Fibroblast of lung (primary cell): Measurements from ENCODE around the gene VBP1. TPM values are rescaled to one million over a fixed set of nuclear protein-coding genes. Genes with fewer than 3 reads are reported as not detected.

Experiments
- DNase-seq, 2 donors: peaks; one replicate each; pipeline versions ENCODE4 v3.0.0 to v3.0.0-alpha.2; 2010; ENCODE audit warnings: low read depth in 2 of 2
- H2AFZ ChIP-seq: 2 replicates; pipeline ENCODE4 v1.5.1; 2012; ENCODE audit warnings: low read length, control low read depth, inconsistent platforms
- H3K27ac ChIP-seq: 2 replicates; pipeline ENCODE4 v1.5.1; 2011; ENCODE audit warnings: low read length, control low read depth; ENCODE audit not compliant: insufficient read depth
- H3K27me3 ChIP-seq: 2 replicates; pipeline ENCODE4 v1.5.1; 2011; ENCODE audit warnings: mild to moderate bottlenecking, low read length; ENCODE audit not compliant: control insufficient read depth, insufficient read depth
- H3K36me3 ChIP-seq: 2 replicates; pipeline ENCODE4 v1.5.1; 2011; ENCODE audit warnings: low read length; ENCODE audit not compliant: control insufficient read depth, insufficient read depth
- H3K4me1 ChIP-seq: 2 replicates; pipeline ENCODE4 v1.5.1; 2011; ENCODE audit warnings: low read length; ENCODE audit not compliant: control insufficient read depth, insufficient read depth; ENCODE audit errors: extremely low read depth
- H3K4me2 ChIP-seq: 2 replicates; pipeline ENCODE4 v1.5.1; 2011; ENCODE audit warnings: low read length, control low read depth; ENCODE audit not compliant: insufficient read depth; ENCODE audit errors: extremely low read depth
- H3K4me3 ChIP-seq, 4 experiments: fragments of 200-600 bp in 1 of 4; sonication (generic) in 1 of 4; replicated peaks in 1 of 4; 2 replicates each; pipeline ENCODE4 v1.5.1; 2011 to 2016; ENCODE audit warnings: low read length in 4 of 4, low read depth in 3 of 4, mild to moderate bottlenecking in 3 of 4, control low read depth in 2 of 4, inconsistent platforms in 1 of 4, mixed read lengths in 1 of 4; ENCODE audit not compliant: insufficient read depth in 1 of 4; ENCODE audit errors: control extremely low read depth in 1 of 4
- H3K79me2 ChIP-seq: 2 replicates; pipeline ENCODE4 v1.5.1; 2012; ENCODE audit warnings: mild to moderate bottlenecking, low read length, inconsistent platforms; ENCODE audit not compliant: control insufficient read depth, insufficient read depth
- H3K9ac ChIP-seq: 2 replicates; pipeline ENCODE4 v1.5.1; 2011; ENCODE audit warnings: mild to moderate bottlenecking, low read length, control low read depth; ENCODE audit not compliant: insufficient read depth
- H3K9me3 ChIP-seq: 2 replicates; pipeline ENCODE4 v1.5.1; 2012; ENCODE audit warnings: low read depth, low read length; ENCODE audit not compliant: control insufficient read depth, insufficient read depth
- H4K20me1 ChIP-seq: 2 replicates; pipeline ENCODE4 v1.5.1; 2011; ENCODE audit warnings: low read length; ENCODE audit not compliant: control insufficient read depth, insufficient read depth; ENCODE audit errors: extremely low read depth
- CTCF ChIP-seq, 2 donors: IDR thresholded peaks in 1 of 2; conservative IDR thresholded peaks in 1 of 2; 1 replicate in 1 of 2; 2 replicates in 1 of 2; pipeline ENCODE4 v1.5.1; 2011 to 2012; ENCODE audit warnings: low read length in 2 of 2, control low read depth in 1 of 2, inconsistent platforms in 1 of 2, low read depth in 1 of 2, mild to moderate bottlenecking in 1 of 2
- EZH2 ChIP-seq: IDR thresholded peaks from 2 replicates; pipeline ENCODE4 v1.5.1; 2012; ENCODE audit warnings: low read length, control low read depth, mild to moderate bottlenecking; ENCODE audit errors: missing control alignments
- polyA plus RNA-seq, 2 donors: library from polyadenylated mRNA; depleted of rRNA in 1 of 2; stranded (reverse) in 1 of 2; unstranded in 1 of 2; fragments of >200 nt; gene quantifications; 2 replicates each; pipeline ENCODE4 v1.2.1, GENCODE V29; 2011 to 2012; ENCODE audit warnings: missing spikeins in 1 of 2
- total RNA-seq: library from RNA; depleted of rRNA; stranded (reverse); fragments of >200 nt; gene quantifications from 2 replicates; pipeline ENCODE4 v1.2.1, GENCODE V29; 2014

The VBP1 gene
- total and polyA plus RNA-seq, 2 donors (not counting 1 experiment from before 2014, with no cell fraction given) = 60.9 to 63.9 TPM

- H3K4me3 ChIP-seq = no peak overlapping the region
- DNase-seq = no peak
- no peaks in the 10 kb centered on the region for H3K9me3 ChIP-seq
- no peaks in the 10 kb centered on the region for H3K36me3 ChIP-seq
- H3K27me3 ChIP-seq = no peaks in the 10 kb centered on the region
- no peaks in the 10 kb centered on the region for H3K79me2 ChIP-seq
- no peaks in the 10 kb centered on the region for H3K4me1 ChIP-seq
- H3K27ac ChIP-seq = no peak overlapping the region
- no peak overlapping the region for H3K4me2 ChIP-seq
- no peaks in the 10 kb centered on the region for H4K20me1 ChIP-seq
- no peak overlapping the region for H3K9ac ChIP-seq
- H2AFZ ChIP-seq = no peak overlapping the region
- TF ChIP-seq EZH2 (no peak), CTCF (conservative IDR thresholded peaks at IDR 0.05 in 1 of 2, IDR thresholded peaks at IDR 0.05 in 1 of 2; ENCODE audit: low read depth in 1 of 2, low read length in 2 of 2) (no peak)
Measured at GRCh38 chrX:155188786-155189185, 27.5 kb upstream of the VBP1 start.

- H4K20me1 ChIP-seq = no peaks in the 10 kb centered on the region
- H3K79me2 ChIP-seq = no peaks in the 10 kb centered on the region
- no peak for DNase-seq
- H3K9me3 ChIP-seq = no peaks in the 10 kb centered on the region
- no peak overlapping the region for H3K4me3 ChIP-seq
- no peaks in the 10 kb centered on the region for H3K27me3 ChIP-seq
- no peaks in the 10 kb centered on the region for H3K4me1 ChIP-seq
- H3K27ac ChIP-seq = no peak overlapping the region
- no peak overlapping the region for H3K4me2 ChIP-seq
- TF ChIP-seq CTCF (conservative IDR thresholded peaks at IDR 0.05 in 1 of 2, IDR thresholded peaks at IDR 0.05 in 1 of 2; ENCODE audit: low read depth in 1 of 2, low read length in 2 of 2) (no peak), EZH2 (no peak)
- no peak overlapping the region for H3K9ac ChIP-seq
- H2AFZ ChIP-seq = no peak overlapping the region
- H3K36me3 ChIP-seq = no peaks in the 10 kb centered on the region
Measured at GRCh38 chrX:155211208-155211607, 5.1 kb upstream of the VBP1 start.

- no peak for DNase-seq
- H4K20me1 ChIP-seq = no peaks in the 10 kb centered on the region
- H3K36me3 ChIP-seq = no peaks in the 10 kb centered on the region
- no peak overlapping the region for H3K4me2 ChIP-seq
- H3K9ac ChIP-seq = no peak overlapping the region
- H3K27me3 ChIP-seq = no peaks in the 10 kb centered on the region
- no peaks in the 10 kb centered on the region for H3K4me1 ChIP-seq
- TF ChIP-seq CTCF (conservative IDR thresholded peaks at IDR 0.05 in 1 of 2, IDR thresholded peaks at IDR 0.05 in 1 of 2; ENCODE audit: low read depth in 1 of 2, low read length in 2 of 2) = no peak
- TF ChIP-seq EZH2 = no peak
- H3K79me2 ChIP-seq = peaks cover 21% of the 10 kb centered on the region
- H3K4me3 ChIP-seq = no peak overlapping the region
- H3K27ac ChIP-seq = no peak overlapping the region
- H2AFZ ChIP-seq = no peak overlapping the region
- H3K9me3 ChIP-seq = no peaks in the 10 kb centered on the region
Measured at GRCh38 chrX:155213731-155214130, 2.5 kb upstream of the VBP1 start.
